GM21423 (cell line): ENCODE measurements around the gene ZP2.
"Not testable (repeated sequence)": the region's sequence is repeated elsewhere in the genome, so short reads cannot be mapped to it uniquely, and the experiment has no call there.

Source experiments
- ATAC-seq: cut with Tn5 transposase; IDR thresholded peaks from one replicate; pipeline ENCODE4 v1.9.1; 2021; ENCODE audit warnings: mild to moderate bottlenecking, moderate library complexity; ENCODE audit not compliant: unreplicated experiment

Gene ZP2

GRCh38 chr16:21211486-21211885 lies at the start of gene ZP2:
Gene ZP2 (minus strand): TSS chr16:21211574. CDS start chr16:21211547, 27 bp downstream.
- no peak for ATAC-seq

DNA sequence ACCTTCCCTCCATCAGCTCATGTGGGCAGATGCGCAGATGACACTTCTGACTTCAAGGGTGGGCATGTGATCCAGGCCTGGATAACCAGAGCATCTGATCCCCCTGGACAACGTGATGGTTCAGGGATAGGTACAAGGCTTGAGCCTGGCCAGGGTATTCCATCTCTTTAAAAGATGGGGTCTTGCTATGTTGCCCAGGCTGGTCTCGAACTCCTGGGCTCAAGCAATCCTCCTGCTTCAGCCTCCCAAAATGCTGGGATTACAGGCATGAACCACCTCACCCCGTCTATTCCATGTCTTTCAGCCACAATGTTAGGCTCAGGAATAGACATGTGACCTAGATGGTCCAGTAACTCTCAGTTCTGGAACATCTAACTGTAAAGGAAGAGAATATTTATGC lies 45.9 kb upstream of the ZP2 start:
- no peak for ATAC-seq

DNA sequence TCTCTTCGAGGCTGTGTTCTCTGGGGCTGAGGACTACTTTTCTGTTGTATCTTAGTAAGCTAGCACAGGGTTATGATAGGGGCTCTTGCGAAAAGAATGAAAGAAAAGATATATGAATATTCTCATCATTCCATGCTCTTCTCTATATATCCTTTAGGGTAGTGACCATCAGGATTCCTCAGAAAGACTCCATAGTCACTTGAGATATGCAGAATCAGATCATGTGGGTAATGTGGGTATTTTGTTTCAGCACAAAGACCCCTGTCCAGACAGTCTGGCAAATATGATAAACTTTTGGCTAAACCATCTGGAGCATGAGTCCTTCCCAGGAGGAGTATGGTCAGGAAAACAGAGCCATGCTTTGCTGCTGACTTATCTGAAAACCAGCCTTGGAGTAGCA lies 45.3 kb upstream of the ZP2 start:
- ATAC-seq, result no peak

GRCh38 chr16:21253470-21253869 lies 42.1 kb upstream of the ZP2 start:
- ATAC-seq, result no peak

GRCh38 chr16:21250072-21250923 lies 38.9 kb upstream of the ZP2 start:
- ATAC-seq, result no peak

- ATAC-seq, result not testable (repeated sequence)
These were observed 36.8 kb upstream of the ZP2 start for GRCh38 chr16:21248179-21248578.

DNA sequence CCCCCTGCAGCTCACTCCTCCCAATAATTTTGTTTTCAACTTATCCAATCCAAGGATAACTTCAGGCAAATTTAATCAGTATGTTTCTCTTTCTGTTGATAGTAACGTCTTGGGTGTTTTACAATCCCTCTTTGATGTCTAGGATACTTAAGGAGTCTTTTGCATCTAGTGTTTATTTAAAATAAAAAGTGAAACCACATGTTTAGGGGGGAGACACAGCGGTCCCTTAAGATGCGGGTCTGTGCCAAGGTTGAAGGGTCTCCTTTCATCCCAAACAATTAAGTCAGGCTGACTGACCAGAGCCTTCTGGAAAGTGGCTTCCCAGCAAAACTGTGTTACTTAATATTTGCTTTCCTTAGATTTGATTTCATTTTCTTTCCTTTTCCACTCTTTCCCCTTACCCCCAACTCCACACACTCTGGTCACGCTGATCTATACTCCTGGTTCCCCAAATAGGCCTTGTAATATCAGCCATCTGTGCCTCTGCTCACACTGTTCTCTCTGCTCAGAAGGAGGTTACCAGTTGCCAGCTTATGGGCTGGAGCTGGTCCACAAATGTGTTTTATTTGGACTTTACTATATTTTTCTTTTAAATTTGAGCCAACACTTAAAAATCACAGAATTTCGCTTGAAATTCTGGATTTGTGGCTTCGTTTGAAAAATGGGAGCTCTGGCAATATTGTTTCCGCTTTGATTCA lies 33.3 kb upstream of the ZP2 start:
- no peak for ATAC-seq

- ATAC-seq, result no peak
These were observed 31.4 kb upstream of the ZP2 start for GRCh38 chr16:21242756-21243155.

- ATAC-seq, result no peak
These were observed 28.3 kb upstream of the ZP2 start for GRCh38 chr16:21239646-21240045.

GRCh38 chr16:21236831-21237230 lies 25.5 kb upstream of the ZP2 start:
- ATAC-seq, result no peak

- ATAC-seq, result no peak
These were observed 23.8 kb upstream of the ZP2 start for GRCh38 chr16:21235199-21235585.

GRCh38 chr16:21233521-21234150 lies 22.3 kb upstream of the ZP2 start, which contains the start of gene ANKS4B:
Gene ANKS4B (plus strand): TSS chr16:21233699. CDS start chr16:21233738, 39 bp downstream.
- no peak for ATAC-seq

DNA sequence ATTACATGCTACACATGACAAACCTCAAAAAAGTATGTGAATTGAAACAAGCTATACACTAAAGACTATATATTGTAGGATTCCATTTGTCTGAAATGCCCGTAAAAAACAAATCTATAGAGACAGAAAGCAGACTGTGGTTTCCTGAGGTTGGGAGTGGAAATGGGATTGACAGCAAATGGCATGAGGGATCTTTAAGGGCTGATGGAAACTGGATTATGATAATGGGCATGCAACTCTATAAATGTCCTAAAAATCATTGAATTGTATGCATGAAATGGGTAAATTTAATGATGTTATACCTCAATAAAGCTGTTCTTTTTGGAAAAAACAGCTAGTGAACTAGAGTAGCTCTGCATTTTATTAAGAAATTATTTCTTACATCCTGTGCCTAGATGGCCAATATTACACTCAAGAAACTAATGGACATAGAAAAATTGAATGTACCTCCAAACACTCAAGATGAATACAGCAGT lies 21.7 kb upstream of the ZP2 start:
- no peak for ATAC-seq

DNA sequence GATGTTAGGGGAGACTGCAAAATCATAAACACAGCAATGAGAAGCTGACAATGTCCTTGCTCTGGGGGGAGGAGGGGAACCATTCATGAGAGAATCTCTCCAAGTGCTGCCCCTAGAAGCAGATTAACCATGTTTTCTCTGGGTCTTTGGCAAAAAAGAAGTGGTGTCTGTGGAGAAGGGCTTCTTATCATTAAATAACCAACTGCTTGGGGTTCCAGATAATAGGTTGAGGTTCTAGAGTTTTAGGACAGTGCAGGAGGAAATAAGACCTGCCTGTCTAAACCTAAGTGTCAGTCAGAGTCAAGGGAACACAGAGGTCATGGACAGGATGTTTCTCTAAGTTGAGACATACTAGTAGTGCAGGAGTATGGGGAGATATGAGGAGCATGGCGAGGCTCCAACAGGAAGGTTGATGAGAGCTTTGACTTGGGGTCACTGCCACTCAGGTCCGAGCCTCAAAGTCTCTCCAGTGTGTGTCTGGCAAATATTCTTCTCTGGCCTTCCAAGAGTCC lies 17.0 kb upstream of the ZP2 start:
- no peak for ATAC-seq

- ATAC-seq, result no peak
These were observed 16.5 kb upstream of the ZP2 start for GRCh38 chr16:21227866-21228265.

DNA sequence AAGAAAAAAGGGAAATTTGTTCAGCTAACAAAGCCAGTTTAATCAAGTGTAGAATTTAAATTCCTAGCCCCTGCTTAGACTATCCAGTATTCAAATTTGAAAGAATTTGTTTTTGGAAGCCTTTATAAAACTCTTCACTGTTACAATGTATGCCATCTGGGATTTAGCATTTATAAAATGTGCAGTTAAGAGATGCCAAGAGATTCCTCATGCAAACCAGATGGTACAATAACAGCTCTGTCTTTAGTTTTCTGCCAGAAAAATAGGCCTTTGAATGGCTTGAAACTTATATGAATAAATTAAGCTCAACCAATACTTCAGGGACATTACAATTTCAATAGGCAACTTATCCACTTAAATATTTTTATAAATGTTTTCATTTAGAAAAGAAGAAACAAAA lies 15.4 kb upstream of the ZP2 start:
- no peak for ATAC-seq

GRCh38 chr16:21224800-21225199 lies 13.4 kb upstream of the ZP2 start:
- ATAC-seq, result no peak

DNA sequence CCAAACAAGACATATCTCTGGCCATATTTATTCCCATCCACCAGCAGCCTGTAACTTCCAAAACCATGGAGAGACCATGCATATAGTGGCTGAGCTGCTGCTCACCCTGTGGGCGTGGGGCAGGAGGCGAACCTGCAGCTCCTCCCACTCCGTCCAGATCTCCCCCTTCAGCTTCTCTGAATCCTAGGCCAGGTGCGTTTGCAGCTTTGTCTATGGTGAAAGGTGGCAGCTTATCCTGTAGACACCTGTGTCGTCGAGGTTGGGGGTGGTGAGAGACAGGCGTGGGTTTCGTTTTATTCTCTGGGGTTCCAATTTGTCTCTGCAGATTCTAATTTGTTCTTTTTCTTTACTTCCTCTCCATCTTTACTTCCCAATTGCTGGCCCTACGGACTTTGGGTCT lies 12.4 kb upstream of the ZP2 start:
- ATAC-seq, result no peak

DNA sequence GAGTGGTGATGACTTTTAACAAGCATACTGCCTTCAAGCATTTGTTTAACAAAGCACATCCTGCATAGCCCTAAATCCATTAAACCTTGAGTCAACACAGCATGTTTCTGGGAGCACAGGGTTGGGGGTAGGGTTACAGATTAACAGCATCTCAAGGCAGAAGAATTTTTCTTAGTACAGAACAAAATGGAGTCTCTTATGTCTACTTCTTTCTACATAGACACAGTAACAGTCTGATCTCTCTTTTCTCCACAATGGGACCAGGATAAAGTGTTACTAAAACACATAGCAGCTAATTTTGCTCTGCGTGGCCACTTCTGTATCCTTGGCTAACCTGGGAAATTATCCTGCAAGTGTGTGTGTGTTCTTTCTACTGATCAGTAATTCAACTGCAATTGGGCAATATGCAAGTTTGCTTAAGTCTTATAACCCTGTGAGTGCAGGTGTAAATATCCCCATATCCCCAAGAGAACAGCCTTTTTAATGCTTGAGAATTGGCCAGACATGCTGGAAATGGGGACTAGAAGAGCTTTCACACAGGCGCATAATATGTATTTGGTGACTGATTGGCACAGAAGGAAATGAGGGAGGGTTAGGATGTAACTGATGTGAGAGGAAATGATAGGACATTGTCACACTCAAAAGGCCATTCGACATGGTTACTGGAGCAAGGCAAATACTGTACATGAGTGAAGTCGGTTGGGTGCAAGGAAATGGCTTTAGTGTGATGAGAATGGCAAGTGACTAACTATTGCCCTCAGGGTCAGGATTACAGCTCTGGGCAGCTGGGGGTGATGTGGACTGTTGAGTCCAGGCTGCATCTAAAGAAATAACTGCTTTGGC lies 11.3 kb upstream of the ZP2 start:
- no peak for ATAC-seq

- no peak for ATAC-seq
These were observed 8.2 kb upstream of the ZP2 start for GRCh38 chr16:21219551-21219950.

DNA sequence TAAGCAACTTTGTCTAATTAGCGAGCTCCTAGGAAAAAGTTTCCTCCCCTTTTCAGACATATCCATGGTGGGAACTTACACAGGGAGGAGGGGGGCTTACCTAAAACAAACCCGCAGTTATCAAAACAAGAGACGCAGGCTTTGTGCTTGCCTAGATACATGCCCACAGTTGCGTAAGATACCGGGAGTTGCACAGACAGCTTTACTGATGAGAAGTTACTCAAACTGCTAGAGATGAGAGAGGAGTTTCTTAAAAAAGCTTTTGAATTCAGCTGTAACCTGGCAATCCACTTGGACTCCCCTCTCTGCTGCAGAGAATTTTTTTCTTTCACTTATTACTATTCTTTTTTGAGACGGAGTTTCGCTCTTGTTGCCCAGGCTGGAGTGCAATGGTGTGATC lies 6.8 kb upstream of the ZP2 start:
- no peak for ATAC-seq
